B cell (primary cell): Measurements from ENCODE around the gene SCAND1. TPM values are rescaled to one million over a fixed set of nuclear protein-coding genes. Genes with fewer than 3 reads are reported as not detected.

Source experiments
- ATAC-seq: fragments of 200-7000 bp; cut with Tn5 transposase; one replicate; pipeline ENCODE4 v1.10.0; 2021; ENCODE audit warnings: low read depth, mild to moderate bottlenecking, moderate number of reproducible peaks, moderate library complexity
- CTCF ChIA-PET: fragments of 350-600 bp; sonication (Branson Sonifier 250); formaldehyde crosslinking; loops from one replicate; lab custom pipeline; 2021; ENCODE audit warnings: antibody characterized with exemption, inconsistent platforms; lab: Charles Lee
- POLR2A ChIA-PET: fragments of 350-600 bp; sonication (Branson Sonifier 250); formaldehyde crosslinking; loops from one replicate; lab custom pipeline; 2021; ENCODE audit warnings: antibody characterized with exemption; lab: Charles Lee
- DNase-seq: peaks from one replicate; pipeline ENCODE4 v3.0.0; 2013
- H2AFZ ChIP-seq: 2 replicates; pipeline ENCODE4 v1.6.1; 2012; ENCODE audit warnings: mild to moderate bottlenecking, low read depth, low read length; ENCODE audit not compliant: insufficient read depth, poor library complexity, severe bottlenecking
- H3K27ac ChIP-seq, 2 donors: 1 replicate in 1 of 2; 2 replicates in 1 of 2; pipeline ENCODE4 v1.5.1; 2012 to 2013; ENCODE audit warnings: low read length in 2 of 2, mild to moderate bottlenecking in 2 of 2, moderate library complexity in 1 of 2
- H3K27me3 ChIP-seq, 4 experiments: fragments of 200-600 bp in 1 of 4; sonication (generic) in 1 of 4; replicated peaks in 1 of 4; 1 replicate in 2 of 4; 2 replicates in 2 of 4; pipeline versions ENCODE4 v1.6.1 to v1.7.0; 2013 to 2016; ENCODE audit warnings: low read length in 3 of 4, mild to moderate bottlenecking in 2 of 4, mixed read lengths in 1 of 4, moderate library complexity in 1 of 4; ENCODE audit not compliant: insufficient read depth in 4 of 4, control insufficient read depth in 3 of 4; ENCODE audit errors: control extremely low read depth in 1 of 4
- H3K36me3 ChIP-seq, 2 experiments: replicated peaks in 1 of 2; 1 replicate in 1 of 2; 2 replicates in 1 of 2; pipeline versions ENCODE4 v1.6.1 to v1.7.1; 2013; ENCODE audit warnings: low read length in 1 of 2; ENCODE audit not compliant: insufficient read depth in 2 of 2, control insufficient read depth in 1 of 2; ENCODE audit errors: control extremely low read depth in 1 of 2, extremely low read depth in 1 of 2
- H3K4me1 ChIP-seq, 2 donors: fragments of 200-600 bp in 1 of 2; sonication (generic) in 1 of 2; 1 replicate in 1 of 2; 2 replicates in 1 of 2; pipeline versions ENCODE4 v1.5.1 to v1.6.1; 2013 to 2017; ENCODE audit warnings: low read length in 2 of 2; ENCODE audit not compliant: control insufficient read depth in 2 of 2, insufficient read depth in 2 of 2
- H3K4me2 ChIP-seq: replicated peaks from 2 replicates; pipeline ENCODE3; 2012; ENCODE audit warnings: mild to moderate bottlenecking, low read depth, low read length; ENCODE audit not compliant: poor library complexity, severe bottlenecking
- H3K4me3 ChIP-seq, 5 experiments: fragments of 200-600 bp in 1 of 5; sonication (generic) in 1 of 5; 1 replicate in 3 of 5; 2 replicates in 2 of 5; pipeline versions ENCODE4 v1.5.1 to v1.7.0; 2011 to 2016; ENCODE audit warnings: low read length in 4 of 5, mild to moderate bottlenecking in 4 of 5, low read depth in 2 of 5, control low read depth in 1 of 5, moderate library complexity in 1 of 5; ENCODE audit not compliant: insufficient read depth in 1 of 5; ENCODE audit errors: control extremely low read depth in 1 of 5, extremely low read depth in 1 of 5
- H3K79me2 ChIP-seq: fragments of 200-600 bp; sonication (generic); one replicate; pipeline ENCODE4 v1.6.0; 2016; ENCODE audit warnings: low read length; ENCODE audit not compliant: control insufficient read depth, insufficient read depth
- H3K9ac ChIP-seq: fragments of 200-600 bp; sonication (generic); 2 replicates; pipeline ENCODE4 v1.6.1; 2017; ENCODE audit warnings: mild to moderate bottlenecking, low read length, moderate library complexity
- H3K9me3 ChIP-seq, 3 donors: one replicate each; pipeline versions ENCODE4 v1.6.1 to v1.7.1; 2013; ENCODE audit warnings: low read length in 2 of 3; ENCODE audit not compliant: control insufficient read depth in 2 of 3, insufficient read depth in 1 of 3; ENCODE audit errors: control extremely low read depth in 1 of 3
- H4K20me1 ChIP-seq: 2 replicates; pipeline ENCODE4 v1.6.0; 2012; ENCODE audit warnings: mild to moderate bottlenecking, low read length; ENCODE audit not compliant: insufficient read depth, control insufficient read depth, poor library complexity, severe bottlenecking
- H3K27ac Mint-ChIP-seq: one replicate; pipeline ENCODE4 v1.8.0; 2021; ENCODE audit warnings: mixed read lengths
- H3K27me3 Mint-ChIP-seq: one replicate; pipeline ENCODE4 v1.8.0; 2021; ENCODE audit warnings: mixed read lengths
- H3K4me1 Mint-ChIP-seq: one replicate; pipeline ENCODE4 v1.8.0; 2021; ENCODE audit warnings: mixed read lengths
- H3K4me3 Mint-ChIP-seq: one replicate; pipeline ENCODE4 v1.8.0; 2021; ENCODE audit warnings: mixed read lengths
- H3K9me3 Mint-ChIP-seq: one replicate; pipeline ENCODE4 v1.8.0; 2022; ENCODE audit warnings: mixed read lengths; ENCODE audit not compliant: insufficient read depth
- CTCF ChIP-seq: fragments of 200-600 bp; IDR thresholded peaks from one replicate; pipeline ENCODE4 v1.8.0; 2022; ENCODE audit warnings: antibody characterized with exemption, mild to moderate bottlenecking
- EZH2 ChIP-seq: IDR thresholded peaks from 2 replicates; pipeline ENCODE4 v1.6.1; 2012; ENCODE audit warnings: borderline replicate concordance, low read depth, mild to moderate bottlenecking, moderate library complexity, low read length; ENCODE audit not compliant: insufficient read depth, poor library complexity, severe bottlenecking
- WGBS: methylation state at CpG from one replicate; pipeline ENCODE4 v1.1.5; 2013; ENCODE audit warnings: missing lambda C conversion rate; ENCODE audit not compliant: insufficient coverage; 5-methylcytosine and 5-hydroxymethylcytosine counted together
- intact Hi-C: fragments of 100-400 bp; cut with micrococcal nuclease; formaldehyde crosslinking; loops from one replicate; pipeline ENCODE4 v1.10.0; 2022
- polyA plus RNA-seq: library from polyadenylated mRNA; depleted of rRNA; stranded (reverse); fragments of >200 nt; gene quantifications from 2 replicates; pipeline ENCODE4 v1.2.3, GENCODE V29; 2012
- total RNA-seq, 2 donors: library from RNA; stranded (reverse); fragments of 120-200 nt in 1 of 2; gene quantifications; 1 replicate in 1 of 2; 2 replicates in 1 of 2; pipeline versions ENCODE4 v1.2.3 to v1.2.4, GENCODE V29; 2013 to 2022

SCAND1 gene
- total and polyA plus RNA-seq, 2 donors (not counting 1 experiment from before 2014, with no cell fraction given): 42.0 to 102 TPM

DNA sequence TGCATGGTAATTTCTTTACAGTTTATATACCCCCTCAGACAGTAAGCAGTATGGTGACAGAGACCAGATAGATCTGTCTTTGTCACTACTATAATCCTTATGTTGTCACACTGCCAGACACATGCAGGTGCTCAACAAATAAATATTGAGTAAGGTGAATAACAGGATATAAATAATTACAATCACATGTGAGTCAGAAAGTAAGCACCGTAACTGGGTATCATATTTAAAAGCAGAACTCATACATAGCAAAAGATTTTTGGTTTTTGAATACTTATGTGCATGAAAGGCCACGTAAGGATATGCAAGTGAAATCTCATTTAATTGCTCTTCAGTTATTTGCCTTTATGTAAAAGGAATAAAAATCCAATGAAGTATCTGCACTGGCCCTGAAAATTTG lies 31.5 kb upstream of the SCAND1 start:
- H3K9me3 Mint-ChIP-seq: no peaks in the 10 kb centered on the region
- Histone ChIP-seq H4K20me1 (no peaks in the 10 kb centered on the region), H3K36me3 (no peaks in the 10 kb centered on the region), H3K4me3 (no peak overlapping the region), H3K79me2 (no peaks in the 10 kb centered on the region), H2AFZ (no peak overlapping the region), H3K4me2 (no peak overlapping the region), H3K4me1 (no peaks in the 10 kb centered on the region), H3K9ac (no peak overlapping the region), H3K9me3 (no peaks in the 10 kb centered on the region), H3K27ac (no peak overlapping the region), H3K27me3 (no peaks in the 10 kb centered on the region)
- ATAC-seq: no peak
- H3K27me3 Mint-ChIP-seq: peaks cover 21% of the 10 kb centered on the region
- ChIA-PET POLR2A (no interaction called here), CTCF (interaction anchor here (0.9 to 10.5 kb wide), 2 partner anchors 9 to 153 kb away, joined by 4 to 75 read pairs; no protein-coding TSS in a partner anchor)
- no peak for DNase-seq
- no peak overlapping the region for H3K4me3 Mint-ChIP-seq
- intact Hi-C loops: no loop called here
- H3K4me1 Mint-ChIP-seq: no peaks in the 10 kb centered on the region
- TF ChIP-seq EZH2 (no peak), CTCF (no peak)
- no CpG with 5 or more reads among the region's 2 CpGs for WGBS
- no peak overlapping the region for H3K27ac Mint-ChIP-seq

- CTCF ChIA-PET: interaction anchor here (0.8 to 10.5 kb wide), 3 partner anchors 10 to 216 kb away, joined by 4 to 75 read pairs (median 8); no protein-coding TSS in a partner anchor
- intact Hi-C loops: no loop called here
- Histone ChIP-seq H3K4me3 (no peak overlapping the region), H3K9me3 (no peaks in the 10 kb centered on the region), H3K27ac (no peak overlapping the region), H3K27me3 (no peaks in the 10 kb centered on the region), H4K20me1 (no peaks in the 10 kb centered on the region), H3K79me2 (no peaks in the 10 kb centered on the region), H3K36me3 (no peaks in the 10 kb centered on the region), H3K4me2 (no peak overlapping the region), H2AFZ (no peak overlapping the region), H3K4me1 (no peaks in the 10 kb centered on the region), H3K9ac (no peak overlapping the region)
- ATAC-seq: no peak
- no peak for DNase-seq
- H3K4me3 Mint-ChIP-seq: no peak overlapping the region
- 58% methylated on average over 2 of the region's 6 CpGs for WGBS
- H3K9me3 Mint-ChIP-seq: no peaks in the 10 kb centered on the region
- no peaks in the 10 kb centered on the region for H3K4me1 Mint-ChIP-seq
- no peak overlapping the region for H3K27ac Mint-ChIP-seq
- POLR2A ChIA-PET: no interaction called here
- TF ChIP-seq EZH2 (no peak), CTCF (no peak)
- H3K27me3 Mint-ChIP-seq: peaks cover 18% of the 10 kb centered on the region
Measured at GRCh38 chr20:35984382-35984781, 30.1 kb upstream of the SCAND1 start.
